Astrocyte (in vitro differentiated cells and primary cell): ENCODE results near the gene KRT6A. TPM values are rescaled to one million over a fixed set of nuclear protein-coding genes. Genes with fewer than 3 reads are reported as not detected.

ENCODE experiments used
- DNase-seq: peaks from one replicate; pipeline ENCODE4 v3.0.0-alpha.2; 2010; ENCODE audit warnings: low read depth
- FAIRE-seq: peaks from 2 replicates; lab custom pipeline; 2011; peaks lifted over from hg19 to GRCh38; lab: Jason Lieb, UNC
- H2AFZ ChIP-seq: 2 replicates; pipeline ENCODE4 v1.6.0; 2012; ENCODE audit warnings: low read depth, low read length, inconsistent platforms
- H3K27ac ChIP-seq: 2 replicates; pipeline ENCODE4 v1.5.1; 2011; ENCODE audit warnings: low read depth, low read length, inconsistent platforms
- H3K27me3 ChIP-seq: 2 replicates; pipeline ENCODE4 v1.6.0; 2011; ENCODE audit warnings: low read length, inconsistent platforms; ENCODE audit not compliant: insufficient read depth
- H3K36me3 ChIP-seq: 2 replicates; pipeline ENCODE4 v1.5.1; 2011; ENCODE audit warnings: low read length, inconsistent platforms; ENCODE audit not compliant: insufficient read depth
- H3K4me1 ChIP-seq: 2 replicates; pipeline ENCODE4 v1.5.1; 2011; ENCODE audit warnings: low read length, inconsistent platforms; ENCODE audit not compliant: insufficient read depth
- H3K4me2 ChIP-seq: 2 replicates; pipeline ENCODE4 v1.6.0; 2012; ENCODE audit warnings: low read length, inconsistent platforms
- H3K4me3 ChIP-seq: 2 replicates; pipeline ENCODE4 v1.5.1; 2011; ENCODE audit warnings: low read depth, mild to moderate bottlenecking, low read length, inconsistent platforms; ENCODE audit not compliant: insufficient read depth
- H3K79me2 ChIP-seq: 2 replicates; pipeline ENCODE4 v1.6.0; 2012; ENCODE audit warnings: mild to moderate bottlenecking, low read length, inconsistent platforms; ENCODE audit not compliant: insufficient read depth
- H3K9ac ChIP-seq: 2 replicates; pipeline ENCODE4 v1.6.0; 2012; ENCODE audit warnings: mild to moderate bottlenecking, low read length, inconsistent platforms
- H3K9me3 ChIP-seq: 2 replicates; pipeline ENCODE4 v1.5.1; 2012; ENCODE audit warnings: low read depth, mild to moderate bottlenecking, low read length, inconsistent platforms; ENCODE audit not compliant: insufficient read depth
- H4K20me1 ChIP-seq: 2 replicates; pipeline ENCODE4 v1.6.0; 2012; ENCODE audit warnings: low read length, inconsistent platforms; ENCODE audit not compliant: insufficient read depth
- H3K27ac Mint-ChIP-seq: one replicate; pipeline ENCODE4 v1.8.0; 2021; ENCODE audit warnings: mild to moderate bottlenecking, mixed read lengths; ENCODE audit not compliant: unreplicated experiment
- H3K27me3 Mint-ChIP-seq: one replicate; pipeline ENCODE4 v1.8.0; 2021; ENCODE audit warnings: low read depth, mixed read lengths; ENCODE audit not compliant: unreplicated experiment
- H3K36me3 Mint-ChIP-seq: one replicate; pipeline ENCODE4 v1.8.0; 2021; ENCODE audit warnings: low read depth, mixed read lengths; ENCODE audit not compliant: unreplicated experiment
- H3K4me1 Mint-ChIP-seq: one replicate; pipeline ENCODE4 v1.8.0; 2021; ENCODE audit warnings: low read depth, mixed read lengths; ENCODE audit not compliant: unreplicated experiment
- H3K4me3 Mint-ChIP-seq: one replicate; pipeline ENCODE4 v1.8.0; 2021; ENCODE audit warnings: mild to moderate bottlenecking, moderate library complexity, mixed read lengths; ENCODE audit not compliant: unreplicated experiment
- H3K9me3 Mint-ChIP-seq: one replicate; pipeline ENCODE4 v1.8.0; 2021; ENCODE audit warnings: mild to moderate bottlenecking, mixed read lengths; ENCODE audit not compliant: unreplicated experiment
- CTCF ChIP-seq: IDR thresholded peaks from 2 replicates; pipeline ENCODE4 v1.5.1; 2011; ENCODE audit warnings: low read depth, mild to moderate bottlenecking, inconsistent platforms, low read length, moderate library complexity; ENCODE audit not compliant: insufficient read depth
- EZH2 ChIP-seq: IDR thresholded peaks from 2 replicates; pipeline ENCODE4 v1.6.1; 2012; ENCODE audit warnings: mild to moderate bottlenecking, low read length, inconsistent platforms; ENCODE audit not compliant: insufficient read depth
- total RNA-seq: library from RNA; stranded (reverse); gene quantifications from 2 replicates; pipeline ENCODE4 v1.2.1, GENCODE V29; 2021

KRT6A gene
- total RNA-seq, 1 donor from 2014 or later: 0.95 TPM

- Histone ChIP-seq H3K27ac (no peak overlapping the region), H3K79me2 (no peaks in the 10 kb centered on the region), H3K4me1 (no peaks in the 10 kb centered on the region), H3K4me3 (no peak overlapping the region), H4K20me1 (no peaks in the 10 kb centered on the region), H2AFZ (no peak overlapping the region), H3K36me3 (no peaks in the 10 kb centered on the region), H3K4me2 (no peak overlapping the region), H3K9me3 (no peaks in the 10 kb centered on the region), H3K9ac (no peak overlapping the region), H3K27me3 (no peaks in the 10 kb centered on the region)
- H3K27me3 Mint-ChIP-seq: peaks cover 38% of the 10 kb centered on the region
- no peak overlapping the region for H3K27ac Mint-ChIP-seq
- FAIRE-seq: no peak
- DNase-seq: no peak
- H3K36me3 Mint-ChIP-seq: peaks cover 3% of the 10 kb centered on the region
- H3K4me1 Mint-ChIP-seq: peaks cover 7% of the 10 kb centered on the region
- H3K4me3 Mint-ChIP-seq: no peak overlapping the region
- TF ChIP-seq EZH2 (no peak), CTCF (no peak)
- H3K9me3 Mint-ChIP-seq: peaks cover 7% of the 10 kb centered on the region
Observed at GRCh38 chr12:52533686-52534470, 40.8 kb upstream of the KRT6A start.

- H3K9me3 Mint-ChIP-seq: peaks cover 8% of the 10 kb centered on the region
- Histone ChIP-seq H3K27ac (no peak overlapping the region), H3K9me3 (no peaks in the 10 kb centered on the region), H3K4me3 (no peak overlapping the region), H3K9ac (no peak overlapping the region), H3K4me1 (no peaks in the 10 kb centered on the region), H4K20me1 (no peaks in the 10 kb centered on the region), H3K4me2 (no peak overlapping the region), H3K79me2 (no peaks in the 10 kb centered on the region), H3K27me3 (no peaks in the 10 kb centered on the region), H3K36me3 (no peaks in the 10 kb centered on the region), H2AFZ (no peak overlapping the region)
- FAIRE-seq (no peak), DNase-seq (no peak)
- H3K27me3 Mint-ChIP-seq: peaks cover 46% of the 10 kb centered on the region
- H3K4me3 Mint-ChIP-seq: no peak overlapping the region
- TF ChIP-seq CTCF (no peak), EZH2 (no peak)
- peaks cover 3% of the 10 kb centered on the region for H3K36me3 Mint-ChIP-seq
- H3K4me1 Mint-ChIP-seq: peaks cover 3% of the 10 kb centered on the region
- no peak overlapping the region for H3K27ac Mint-ChIP-seq
Observed at GRCh38 chr12:52532636-52533035, 39.6 kb upstream of the KRT6A start.
